ENCODE results near the gene ZNF777. TPM values are rescaled to one million over a fixed set of nuclear protein-coding genes. Genes with fewer than 3 reads are reported as not detected.

ZNF777 gene
- total and polyA plus RNA-seq, 2 donors = 3.8 to 6.7 TPM

DNA sequence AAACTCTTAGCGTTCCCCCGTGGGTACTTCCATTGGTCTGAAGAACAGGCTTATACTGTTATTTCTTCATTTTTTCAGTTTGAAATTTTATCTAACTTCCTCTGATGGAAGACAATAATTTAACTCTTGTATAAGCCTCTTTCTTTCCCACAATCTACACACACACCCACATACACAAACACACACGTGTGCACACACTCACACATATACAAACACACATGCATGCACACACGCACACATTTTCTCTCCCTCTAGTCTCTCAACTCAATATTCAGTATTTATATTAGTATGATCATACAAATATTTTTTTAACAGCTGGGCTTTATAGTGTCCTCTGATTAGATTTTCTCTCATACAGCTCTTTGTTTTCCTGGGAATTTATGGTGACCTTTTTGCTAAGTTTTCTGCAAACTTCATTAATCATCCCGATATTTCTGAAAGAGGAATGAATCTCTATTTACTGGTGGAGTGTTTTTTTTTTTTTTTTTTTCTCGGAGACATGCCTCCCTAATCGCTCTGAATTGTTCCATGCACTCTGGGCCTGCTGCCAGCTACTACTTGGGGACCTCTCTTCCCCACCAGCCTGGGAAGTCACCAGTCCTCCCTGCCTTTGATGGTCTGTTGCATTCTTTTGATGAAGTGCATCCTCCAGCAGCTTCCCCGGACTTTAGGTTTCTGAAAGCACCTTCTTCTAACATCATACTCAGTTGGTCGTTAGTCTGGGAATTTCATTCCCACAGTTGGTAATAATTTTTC, 75.5 kb downstream of the ZNF777 start:
- Histone ChIP-seq H3K4me1 (ENCODE audit: control insufficient read depth in 2 of 2, insufficient read depth in 2 of 2, low read length in 2 of 2) (no peaks in the 10 kb centered on the region), H3K4me3 (ENCODE audit: low read length in 2 of 2) (no peak overlapping the region), H3K36me3 (ENCODE audit: control insufficient read depth in 2 of 2, insufficient read depth in 2 of 2, low read length in 1 of 2) (no peaks in the 10 kb centered on the region), H3K27ac (ENCODE audit: low read depth in 1 of 2, low read length in 1 of 2) (no peak overlapping the region), H3K27me3 (ENCODE audit: control insufficient read depth in 2 of 2, insufficient read depth in 1 of 2, low read length in 1 of 2) (no peaks in the 10 kb centered on the region), H3K9me3 (ENCODE audit: control insufficient read depth in 2 of 2, insufficient read depth in 1 of 2, low read length in 1 of 2) (peaks cover 0 to 5% of the 10 kb centered on the region in 2 donors)
- no peak for DNase-seq (ENCODE audit: low read depth in 6 of 9, low spot score in 9 of 9)
- WGBS = 84% methylated on average over 9 of the region's 9 CpGs

Other genes with a start within 250 kb of the ZNF777 start
- gene ZNF212, start 221.4 kb downstream of the ZNF777 start, total RNA-seq = 5.9 TPM
- 16.7 TPM for gene ZNF212, start 221.4 kb downstream of the ZNF777 start, polyA plus RNA-seq
- 7.8 TPM for gene ZNF783, start 198.9 kb downstream of the ZNF777 start, total RNA-seq
- gene ZNF783, start 198.9 kb downstream of the ZNF777 start, polyA plus RNA-seq = 12.9 TPM
- gene ZNF746, start 36.7 kb upstream of the ZNF777 start, total RNA-seq = 9.4 TPM
- gene ZNF746, start 36.7 kb upstream of the ZNF777 start, polyA plus RNA-seq = 15.2 TPM

Measured in thymus (tissue), 11 donors.